Kidney epithelial cell (primary cell): ENCODE data around the gene ERICH4. TPM values are rescaled to one million over a fixed set of nuclear protein-coding genes. Genes with fewer than 3 reads are reported as not detected.

Experiments
- DNase-seq: peaks from one replicate; pipeline ENCODE4 v3.0.0-alpha.2; 2010; ENCODE audit warnings: low read depth
- H3K27me3 ChIP-seq: 2 replicates; pipeline ENCODE4 v1.6.0; 2011; ENCODE audit warnings: low read length; ENCODE audit not compliant: control insufficient read depth, insufficient read depth
- H3K36me3 ChIP-seq: 2 replicates; pipeline ENCODE4 v1.5.1; 2011; ENCODE audit warnings: low read length; ENCODE audit not compliant: control insufficient read depth, insufficient read depth
- H3K4me3 ChIP-seq: 2 replicates; pipeline ENCODE4 v1.5.1; 2011; ENCODE audit warnings: low read depth, mild to moderate bottlenecking, control low read depth, low read length
- total RNA-seq: library from RNA; depleted of rRNA; stranded (reverse); fragments of >200 nt; gene quantifications from 2 replicates; pipeline ENCODE4 v1.2.3, GENCODE V29; 2015
- TF ChIP-seq, protein P1 (sequence below): IDR thresholded peaks from 2 replicates; pipeline ENCODE4 v1.5.1; 2011; ENCODE audit warnings: mild to moderate bottlenecking, moderate library complexity, low read length, control low read depth, inconsistent platforms; ENCODE audit not compliant: insufficient read depth, poor library complexity, severe bottlenecking

ERICH4 gene
- total RNA-seq, 1 donor from 2014 or later: not detected

DNA sequence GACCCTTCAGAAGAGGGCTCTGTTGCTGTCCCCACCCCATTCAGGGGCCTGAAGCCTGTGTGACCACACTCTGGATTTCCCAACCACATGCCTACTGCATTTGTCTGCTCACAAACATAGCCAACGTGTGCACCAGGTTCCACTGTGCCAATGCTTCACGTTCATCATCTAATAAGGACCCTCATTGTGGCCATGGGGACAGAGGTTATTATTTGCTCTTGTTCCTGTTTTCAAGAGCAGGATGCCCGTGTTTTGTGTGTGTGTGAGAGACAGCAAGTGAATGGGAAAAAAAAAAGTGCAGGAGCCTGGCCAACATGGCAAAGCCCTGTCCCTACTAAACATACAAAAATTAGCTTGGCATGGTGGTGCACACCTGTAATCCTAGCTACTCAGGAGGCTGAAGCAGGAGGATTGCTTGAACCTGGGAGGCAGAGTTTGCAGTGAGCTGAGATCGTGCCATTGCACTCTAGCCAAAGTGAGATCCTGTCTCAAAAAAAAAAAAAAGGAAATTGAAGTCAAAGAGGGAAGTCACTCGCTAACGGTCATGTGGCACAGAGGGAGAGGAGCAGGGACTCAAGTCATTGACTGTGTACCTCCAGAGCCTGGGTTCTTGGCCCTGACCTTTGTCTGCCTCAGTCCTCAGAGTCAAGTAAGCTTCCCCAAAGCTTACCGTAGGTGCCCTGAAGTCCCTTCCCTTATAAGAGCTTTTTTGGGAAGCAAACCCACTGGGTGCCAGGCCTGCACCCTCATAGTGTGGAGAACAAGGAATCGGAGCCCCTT is 22.7 kb upstream of the ERICH4 start:
- TF ChIP-seq, protein P1, sequence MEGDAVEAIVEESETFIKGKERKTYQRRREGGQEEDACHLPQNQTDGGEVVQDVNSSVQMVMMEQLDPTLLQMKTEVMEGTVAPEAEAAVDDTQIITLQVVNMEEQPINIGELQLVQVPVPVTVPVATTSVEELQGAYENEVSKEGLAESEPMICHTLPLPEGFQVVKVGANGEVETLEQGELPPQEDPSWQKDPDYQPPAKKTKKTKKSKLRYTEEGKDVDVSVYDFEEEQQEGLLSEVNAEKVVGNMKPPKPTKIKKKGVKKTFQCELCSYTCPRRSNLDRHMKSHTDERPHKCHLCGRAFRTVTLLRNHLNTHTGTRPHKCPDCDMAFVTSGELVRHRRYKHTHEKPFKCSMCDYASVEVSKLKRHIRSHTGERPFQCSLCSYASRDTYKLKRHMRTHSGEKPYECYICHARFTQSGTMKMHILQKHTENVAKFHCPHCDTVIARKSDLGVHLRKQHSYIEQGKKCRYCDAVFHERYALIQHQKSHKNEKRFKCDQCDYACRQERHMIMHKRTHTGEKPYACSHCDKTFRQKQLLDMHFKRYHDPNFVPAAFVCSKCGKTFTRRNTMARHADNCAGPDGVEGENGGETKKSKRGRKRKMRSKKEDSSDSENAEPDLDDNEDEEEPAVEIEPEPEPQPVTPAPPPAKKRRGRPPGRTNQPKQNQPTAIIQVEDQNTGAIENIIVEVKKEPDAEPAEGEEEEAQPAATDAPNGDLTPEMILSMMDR: no peak
- Histone ChIP-seq H3K36me3 (peaks cover 1% of the 10 kb centered on the region), H3K27me3 (no peaks in the 10 kb centered on the region), H3K4me3 (no peak overlapping the region)
- no peak for DNase-seq

DNA sequence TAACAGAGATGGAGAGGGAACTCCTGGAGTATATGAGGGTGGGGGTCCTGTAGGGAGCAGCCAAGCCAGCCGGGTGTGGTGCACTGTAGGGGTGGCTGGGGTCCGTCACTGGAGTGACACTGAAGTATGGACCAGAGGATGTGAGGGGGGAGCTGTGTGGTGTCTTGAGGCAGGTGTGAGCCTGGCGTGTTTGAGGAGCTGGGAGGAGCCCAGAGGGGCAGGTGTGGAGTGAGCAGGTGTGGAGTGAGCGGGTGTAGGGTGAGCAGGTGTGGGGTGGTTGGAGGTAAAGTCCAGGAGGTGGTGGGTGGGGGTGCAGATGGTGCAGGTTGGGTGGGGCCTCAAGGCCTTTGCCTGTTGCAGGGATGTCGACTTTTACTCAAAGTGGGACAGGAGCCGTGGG is 21.6 kb upstream of the ERICH4 start:
- DNase-seq: no peak
- Histone ChIP-seq H3K4me3 (no peak overlapping the region), H3K27me3 (no peaks in the 10 kb centered on the region), H3K36me3 (peaks cover 1% of the 10 kb centered on the region)
- TF ChIP-seq, protein P1: no peak

DNA sequence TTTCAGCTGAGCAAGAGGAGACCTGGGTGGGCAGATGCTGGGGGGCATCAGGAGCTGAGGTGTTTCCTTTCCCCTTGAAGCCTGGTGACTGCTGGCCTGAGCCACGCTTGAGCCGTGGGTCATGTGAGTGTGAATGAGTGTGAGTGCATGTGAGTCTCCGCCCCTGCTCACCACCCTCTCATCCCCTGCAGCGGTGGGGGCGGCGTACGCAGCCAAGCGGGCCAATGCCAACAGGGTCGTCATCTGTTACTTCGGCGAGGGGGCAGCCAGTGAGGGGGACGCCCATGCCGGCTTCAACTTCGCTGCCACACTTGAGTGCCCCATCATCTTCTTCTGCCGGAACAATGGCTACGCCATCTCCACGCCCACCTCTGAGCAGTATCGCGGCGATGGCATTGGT is 21.0 kb upstream of the ERICH4 start:
- H3K4me3 ChIP-seq: no peak overlapping the region
- no peaks in the 10 kb centered on the region for H3K27me3 ChIP-seq
- no peak for DNase-seq
- TF ChIP-seq, protein P1: no peak
- H3K36me3 ChIP-seq: peaks cover 1% of the 10 kb centered on the region

GRCh38 chr19:41422456-41422855 is 20.5 kb upstream of the ERICH4 start:
- DNase-seq: no peak
- H3K36me3 ChIP-seq: peaks cover 1% of the 10 kb centered on the region
- no peaks in the 10 kb centered on the region for H3K27me3 ChIP-seq
- TF ChIP-seq, protein P1: no peak
- H3K4me3 ChIP-seq: no peak overlapping the region

DNA sequence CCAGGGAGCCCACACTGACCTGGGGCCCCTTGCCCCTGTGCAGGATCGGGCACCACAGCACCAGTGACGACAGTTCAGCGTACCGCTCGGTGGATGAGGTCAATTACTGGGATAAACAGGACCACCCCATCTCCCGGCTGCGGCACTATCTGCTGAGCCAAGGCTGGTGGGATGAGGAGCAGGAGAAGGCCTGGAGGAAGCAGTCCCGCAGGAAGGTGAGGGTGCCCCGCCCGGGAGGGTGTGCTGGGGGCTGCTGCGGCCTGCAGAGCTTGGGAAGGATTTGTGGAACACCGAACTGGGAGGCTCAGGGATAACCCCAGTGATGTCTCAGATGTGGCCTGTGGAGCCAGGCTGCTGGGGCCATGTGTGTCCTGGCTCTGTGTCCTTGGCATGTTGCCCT is 20.0 kb upstream of the ERICH4 start:
- Histone ChIP-seq H3K27me3 (no peaks in the 10 kb centered on the region), H3K36me3 (peaks cover 1% of the 10 kb centered on the region), H3K4me3 (no peak overlapping the region)
- DNase-seq: no peak
- TF ChIP-seq, protein P1: no peak

DNA sequence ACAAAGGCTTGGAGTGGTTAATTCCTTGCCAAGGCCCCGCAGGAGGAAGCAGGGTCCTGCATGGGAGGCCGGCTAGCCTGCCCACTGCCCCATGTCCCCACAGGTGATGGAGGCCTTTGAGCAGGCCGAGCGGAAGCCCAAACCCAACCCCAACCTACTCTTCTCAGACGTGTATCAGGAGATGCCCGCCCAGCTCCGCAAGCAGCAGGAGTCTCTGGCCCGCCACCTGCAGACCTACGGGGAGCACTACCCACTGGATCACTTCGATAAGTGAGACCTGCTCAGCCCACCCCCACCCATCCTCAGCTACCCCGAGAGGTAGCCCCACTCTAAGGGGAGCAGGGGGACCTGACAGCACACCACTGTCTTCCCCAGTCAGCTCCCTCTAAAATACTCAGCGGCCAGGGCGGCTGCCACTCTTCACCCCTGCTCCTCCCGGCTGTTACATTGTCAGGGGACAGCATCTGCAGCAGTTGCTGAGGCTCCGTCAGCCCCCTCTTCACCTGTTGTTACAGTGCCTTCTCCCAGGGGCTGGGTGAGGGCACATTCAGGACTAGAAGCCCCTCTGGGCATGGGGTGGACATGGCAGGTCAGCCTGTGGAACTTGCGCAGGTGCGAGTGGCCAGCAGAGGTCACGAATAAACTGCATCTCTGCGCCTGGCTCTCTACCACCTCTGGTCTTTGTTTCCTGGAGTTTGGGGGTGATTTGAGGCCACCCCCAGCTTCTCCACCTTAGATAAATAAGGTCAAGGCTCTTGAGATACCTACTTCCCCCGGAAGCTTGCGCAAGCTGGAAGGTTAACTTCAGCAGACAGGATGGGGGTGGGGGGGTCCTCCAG is 18.4 kb upstream of the ERICH4 start:
- TF ChIP-seq, protein P1: no peak
- H3K36me3 ChIP-seq: no peaks in the 10 kb centered on the region

More for the DNA sequence above, 18.4 kb upstream of the ERICH4 start:
- Histone ChIP-seq H3K27me3 (no peaks in the 10 kb centered on the region), H3K4me3 (no peak overlapping the region)
- no peak for DNase-seq
